Measurements from ENCODE around the gene CC2D2A. TPM values are rescaled to one million over a fixed set of nuclear protein-coding genes. Genes with fewer than 3 reads are reported as not detected.

CC2D2A gene
- total RNA-seq, 1 experiment from 2014 or later, result 29.7 TPM

DNA sequence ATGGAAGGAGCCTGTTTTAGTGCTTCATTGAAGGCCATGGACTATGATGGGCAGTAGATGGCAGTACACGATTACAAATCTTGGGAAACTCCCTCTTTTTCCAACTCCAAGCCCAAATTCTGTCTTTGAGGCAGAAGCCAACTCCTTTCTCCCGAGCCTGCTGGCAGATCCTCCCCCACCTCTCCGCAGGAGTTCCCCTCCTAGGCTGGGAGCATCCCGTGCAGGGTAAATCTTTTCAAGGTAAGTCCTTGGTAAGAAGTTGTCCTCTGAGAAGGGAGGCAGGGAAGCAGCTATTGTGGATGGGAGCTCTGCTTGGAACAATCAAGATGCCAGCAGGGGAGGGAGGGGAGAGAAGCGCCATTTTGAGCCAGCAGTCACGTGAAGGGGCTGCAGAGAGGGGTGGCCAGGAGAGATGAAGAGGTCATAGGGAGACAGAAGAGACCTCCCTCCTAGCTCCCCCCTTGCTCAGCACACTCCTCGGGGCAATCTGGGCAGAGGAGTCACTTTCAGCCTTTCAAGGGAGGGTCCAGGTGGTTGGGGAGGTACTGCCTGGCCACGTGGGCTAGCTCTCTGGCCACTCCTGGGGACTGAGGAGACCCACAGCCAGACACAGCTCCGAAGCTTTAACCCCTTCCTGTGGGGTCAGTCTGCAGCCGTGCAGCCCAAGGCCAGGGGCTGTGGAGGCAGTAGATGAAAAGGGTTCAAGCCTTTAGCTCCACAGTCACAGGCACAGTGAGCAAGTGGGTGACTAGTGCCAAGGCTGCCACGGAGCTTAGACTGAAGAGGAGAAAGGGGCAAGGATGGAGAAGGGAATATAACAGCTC, 9.6 kb downstream of the CC2D2A start:
- no TSS peak for BruUV-seq (replicated peaks)
- ChIA-PET POLR2A (ENCODE audit: low non-redundant PET) (no interaction called here), CTCF (interaction anchor here (0.5 to 1.8 kb wide), 7 partner anchors 20 to 1240 kb away, joined by 3 to 10 read pairs (median 5); no protein-coding TSS in a partner anchor)
- H3K27ac ChIP-seq (ENCODE audit: low read depth, low read length, poor library complexity, severe bottlenecking), result peak overlapping the region; percentile 69
- H3K9me3 ChIP-seq (ENCODE audit: low read depth, low read length, poor library complexity, severe bottlenecking), result no peaks in the 10 kb centered on the region
- no peaks in the 10 kb centered on the region for H3K27me3 ChIP-seq (replicated peaks; ENCODE audit: insufficient read depth, low read depth, low read length, poor library complexity)
- H3K4me3 ChIP-seq (ENCODE audit: low read depth, low read length, poor library complexity, severe bottlenecking), result peak overlapping the region; percentile 59
- no peaks in the 10 kb centered on the region for H3K36me3 ChIP-seq (ENCODE audit: insufficient read depth, low read length, poor library complexity, severe bottlenecking)
- DNase-seq (ENCODE audit: low spot score), result peak; percentile 92
- H3K4me1 ChIP-seq (ENCODE audit: insufficient read depth, low read length, poor library complexity, severe bottlenecking), result peaks cover 9% of the 10 kb centered on the region
- TF ChIP-seq EZH2 (IDR thresholded peaks at IDR 0.05; ENCODE audit: borderline replicate concordance, low read depth, low read length, poor library complexity, severe bottlenecking), result no peak
- TF ChIP-seq, protein P1, sequence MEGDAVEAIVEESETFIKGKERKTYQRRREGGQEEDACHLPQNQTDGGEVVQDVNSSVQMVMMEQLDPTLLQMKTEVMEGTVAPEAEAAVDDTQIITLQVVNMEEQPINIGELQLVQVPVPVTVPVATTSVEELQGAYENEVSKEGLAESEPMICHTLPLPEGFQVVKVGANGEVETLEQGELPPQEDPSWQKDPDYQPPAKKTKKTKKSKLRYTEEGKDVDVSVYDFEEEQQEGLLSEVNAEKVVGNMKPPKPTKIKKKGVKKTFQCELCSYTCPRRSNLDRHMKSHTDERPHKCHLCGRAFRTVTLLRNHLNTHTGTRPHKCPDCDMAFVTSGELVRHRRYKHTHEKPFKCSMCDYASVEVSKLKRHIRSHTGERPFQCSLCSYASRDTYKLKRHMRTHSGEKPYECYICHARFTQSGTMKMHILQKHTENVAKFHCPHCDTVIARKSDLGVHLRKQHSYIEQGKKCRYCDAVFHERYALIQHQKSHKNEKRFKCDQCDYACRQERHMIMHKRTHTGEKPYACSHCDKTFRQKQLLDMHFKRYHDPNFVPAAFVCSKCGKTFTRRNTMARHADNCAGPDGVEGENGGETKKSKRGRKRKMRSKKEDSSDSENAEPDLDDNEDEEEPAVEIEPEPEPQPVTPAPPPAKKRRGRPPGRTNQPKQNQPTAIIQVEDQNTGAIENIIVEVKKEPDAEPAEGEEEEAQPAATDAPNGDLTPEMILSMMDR (conservative IDR thresholded peaks at IDR 0.05; ENCODE audit: low read depth, low read length), result peak; percentile 82
- intact Hi-C loops (cut with micrococcal nuclease; ENCODE audit: unreplicated experiment), result loop anchor here (1.0 to 10.0 kb wide), 7 partner anchors 171 to 786 kb away; no protein-coding TSS in a partner anchor

DNA sequence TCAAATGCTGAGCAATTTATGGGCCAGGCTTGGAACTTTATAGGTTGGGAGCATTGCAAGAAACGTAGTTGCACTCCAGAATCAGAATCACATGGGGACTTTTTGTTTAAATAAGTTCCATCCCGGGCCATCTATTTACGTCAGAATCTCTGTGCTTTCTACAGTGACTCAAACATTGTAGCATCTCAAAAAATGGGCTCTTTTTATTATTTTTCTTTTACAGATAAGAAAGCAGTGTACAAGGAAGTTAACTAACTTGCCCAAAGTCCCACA, 10.2 kb downstream of the CC2D2A start:
- peaks cover 1% of the 10 kb centered on the region for H3K36me3 ChIP-seq (ENCODE audit: insufficient read depth, low read length, poor library complexity, severe bottlenecking)
- TSS peak; percentile 60 for BruUV-seq (replicated peaks)
- no peaks in the 10 kb centered on the region for H3K9me3 ChIP-seq (ENCODE audit: low read depth, low read length, poor library complexity, severe bottlenecking)
- no peak for DNase-seq (ENCODE audit: low spot score)
- H3K4me1 ChIP-seq (ENCODE audit: insufficient read depth, low read length, poor library complexity, severe bottlenecking), result peaks cover 9% of the 10 kb centered on the region
- ChIA-PET POLR2A (ENCODE audit: low non-redundant PET) (no interaction called here), CTCF (interaction anchor here (0.6 to 1.8 kb wide), 5 partner anchors 20 to 476 kb away, joined by 5 to 10 read pairs (median 7); no protein-coding TSS in a partner anchor)
- H3K4me3 ChIP-seq (ENCODE audit: low read depth, low read length, poor library complexity, severe bottlenecking), result peak overlapping the region; percentile 59
- intact Hi-C loops (cut with micrococcal nuclease; ENCODE audit: unreplicated experiment), result loop anchor here (1.0 to 10.0 kb wide), 7 partner anchors 170 to 785 kb away; no protein-coding TSS in a partner anchor
- TF ChIP-seq EZH2 (IDR thresholded peaks at IDR 0.05; ENCODE audit: borderline replicate concordance, low read depth, low read length, poor library complexity, severe bottlenecking), result no peak
- TF ChIP-seq, protein P1 (conservative IDR thresholded peaks at IDR 0.05; ENCODE audit: low read depth, low read length), result no peak
- H3K27me3 ChIP-seq (replicated peaks; ENCODE audit: insufficient read depth, low read depth, low read length, poor library complexity), result no peaks in the 10 kb centered on the region
- H3K27ac ChIP-seq (ENCODE audit: low read depth, low read length, poor library complexity, severe bottlenecking), result peak overlapping the region; percentile 69

DNA sequence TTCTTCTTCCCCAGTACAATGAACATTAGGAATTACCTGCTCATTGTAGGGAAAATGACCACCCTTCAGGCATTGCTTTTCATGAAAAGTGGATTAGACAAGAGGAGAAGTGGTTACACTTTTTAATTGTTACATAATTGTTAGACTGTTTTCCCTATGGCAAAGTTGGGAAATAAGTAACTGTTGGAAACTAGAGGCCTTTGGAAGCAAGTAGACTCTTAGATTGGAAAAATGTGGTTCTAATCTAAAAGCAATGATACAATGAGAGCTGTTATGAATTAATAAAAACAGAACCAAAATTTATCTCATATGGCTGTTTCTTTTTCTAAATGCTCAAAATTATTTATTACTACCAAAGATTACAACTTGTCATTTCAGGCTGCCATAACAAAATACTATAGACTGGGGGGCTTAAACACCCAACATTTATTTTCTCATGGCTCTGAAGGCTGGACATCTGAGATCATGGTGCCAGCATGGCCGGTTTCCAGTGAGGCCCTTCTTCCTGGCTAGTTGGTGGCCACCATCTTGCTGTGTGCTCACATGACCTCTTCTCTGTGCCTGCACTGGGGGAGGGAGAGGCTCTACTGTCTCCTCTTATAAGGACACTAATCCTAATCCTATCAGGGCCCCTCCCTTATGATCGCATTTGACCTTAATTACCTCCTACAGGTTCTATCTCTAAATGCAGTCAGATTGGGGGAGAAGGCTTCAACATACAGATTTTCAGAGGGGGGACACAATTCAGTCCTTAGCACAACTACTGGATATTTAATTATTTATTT, 12.5 kb downstream of the CC2D2A start:
- CTCF ChIA-PET, result no interaction called here
- Histone ChIP-seq H3K27me3 (replicated peaks; ENCODE audit: insufficient read depth, low read depth, low read length, poor library complexity) (no peaks in the 10 kb centered on the region), H3K4me1 (ENCODE audit: insufficient read depth, low read length, poor library complexity, severe bottlenecking) (peaks cover 9% of the 10 kb centered on the region), H3K4me3 (ENCODE audit: low read depth, low read length, poor library complexity, severe bottlenecking) (no peak overlapping the region), H3K27ac (ENCODE audit: low read depth, low read length, poor library complexity, severe bottlenecking) (no peak overlapping the region), H3K9me3 (ENCODE audit: low read depth, low read length, poor library complexity, severe bottlenecking) (peaks cover 5% of the 10 kb centered on the region), H3K36me3 (ENCODE audit: insufficient read depth, low read length, poor library complexity, severe bottlenecking) (peaks cover 6% of the 10 kb centered on the region)
- no peak for DNase-seq (ENCODE audit: low spot score)
- no peak for TF ChIP-seq EZH2 (IDR thresholded peaks at IDR 0.05; ENCODE audit: borderline replicate concordance, low read depth, low read length, poor library complexity, severe bottlenecking)
- TF ChIP-seq, protein P1 (conservative IDR thresholded peaks at IDR 0.05; ENCODE audit: low read depth, low read length), result no peak
- intact Hi-C loops (cut with micrococcal nuclease; ENCODE audit: unreplicated experiment), result no loop called here
- no TSS peak for BruUV-seq (replicated peaks)
- POLR2A ChIA-PET (ENCODE audit: low non-redundant PET), result no interaction called here
